HEK293 (cell line): ENCODE results near the gene GOLGA6L2.

Source experiments
- CTCF ChIA-PET: fragments of 350-600 bp; formaldehyde crosslinking; extraction: SDS; loops from one replicate; lab custom pipeline; 2021; ENCODE audit warnings: antibody characterized with exemption; lab: Yijun Ruan, JAX
- POLR2A ChIA-PET: fragments of 300-600 bp; formaldehyde crosslinking; extraction: SDS; loops from one replicate; lab custom pipeline; 2020; ENCODE audit warnings: antibody characterized with exemption, inconsistent platforms; lab: Yijun Ruan, JAX
- H3K27ac ChIP-seq: fragments of 200-500 bp; sonication (Bioruptor generic); 2 replicates; pipeline ENCODE4 v1.5.1; 2014; ENCODE audit warnings: low read depth, low read length, control low read depth, inconsistent platforms; ENCODE audit errors: extremely low read depth
- H3K36me3 ChIP-seq, 2 experiments: fragments of 200-500 bp in 1 of 2; sonication (Bioruptor generic) in 1 of 2; 1 replicate in 1 of 2; 2 replicates in 1 of 2; pipeline ENCODE4 v1.5.1; 2014 to 2017; ENCODE audit warnings: inconsistent platforms in 2 of 2, low read length in 2 of 2; ENCODE audit not compliant: control insufficient read depth in 2 of 2, insufficient read depth in 1 of 2
- H3K4me1 ChIP-seq: fragments of 200-500 bp; sonication (Bioruptor generic); 2 replicates; pipeline ENCODE4 v1.5.1; 2014; ENCODE audit warnings: mild to moderate bottlenecking, low read length, inconsistent platforms; ENCODE audit not compliant: control insufficient read depth, insufficient read depth
- H3K4me3 ChIP-seq: 2 replicates; pipeline ENCODE4 v1.5.1; 2011; ENCODE audit warnings: low read depth, mild to moderate bottlenecking, control low read depth, low read length, moderate library complexity
- H3K9me3 ChIP-seq: fragments of 200-500 bp; sonication (Bioruptor generic); 2 replicates; pipeline ENCODE4 v1.5.1; 2014; ENCODE audit warnings: low read depth, low read length, inconsistent platforms; ENCODE audit not compliant: control insufficient read depth, insufficient read depth
- FEZF1 ChIP-seq: fragments of 450-650 bp; formaldehyde crosslinking; IDR thresholded peaks from 2 replicates; pipeline ENCODE4 v1.5.1; 2016; ENCODE audit warnings: missing biosample characterization, missing genetic modification characterization
- KLF9 ChIP-seq: fragments of 450-650 bp; formaldehyde crosslinking; IDR thresholded peaks from 2 replicates; pipeline ENCODE4 v1.5.1; 2016; ENCODE audit warnings: missing biosample characterization, missing genetic modification characterization, low read depth
- OSR2 ChIP-seq: fragments of 450-650 bp; formaldehyde crosslinking; IDR thresholded peaks from 2 replicates; pipeline ENCODE4 v1.5.1; 2016; ENCODE audit warnings: missing biosample characterization, missing genetic modification characterization
- YY2 ChIP-seq: fragments of 450-650 bp; formaldehyde crosslinking; IDR thresholded peaks from 2 replicates; pipeline ENCODE4 v1.5.1; 2016; ENCODE audit warnings: missing biosample characterization, missing genetic modification characterization
- ZNF10 ChIP-seq: fragments of 450-650 bp; formaldehyde crosslinking; IDR thresholded peaks from 2 replicates; pipeline ENCODE4 v1.5.1; 2017; ENCODE audit warnings: missing biosample characterization, missing genetic modification characterization
- ZNF221 ChIP-seq: fragments of 450-650 bp; formaldehyde crosslinking; IDR thresholded peaks from 2 replicates; pipeline ENCODE4 v1.5.1; 2017; ENCODE audit warnings: missing biosample characterization, missing genetic modification characterization, borderline replicate concordance
- ZNF302 ChIP-seq: fragments of 450-650 bp; formaldehyde crosslinking; IDR thresholded peaks from 2 replicates; pipeline ENCODE4 v1.5.1; 2016; ENCODE audit warnings: missing biosample characterization, missing genetic modification characterization, low read depth
- ZNF366 ChIP-seq: fragments of 450-650 bp; formaldehyde crosslinking; conservative IDR thresholded peaks from 2 replicates; pipeline ENCODE4 v1.5.1; 2016; ENCODE audit warnings: missing biosample characterization, missing genetic modification characterization
- ZNF37A ChIP-seq: fragments of 450-650 bp; IDR thresholded peaks from 2 replicates; pipeline ENCODE4 v1.5.1; 2018; ENCODE audit warnings: missing biosample characterization, missing genetic modification characterization
- ZNF416 ChIP-seq: fragments of 450-650 bp; formaldehyde crosslinking; IDR thresholded peaks from 2 replicates; pipeline ENCODE4 v1.5.1; 2016; ENCODE audit warnings: missing biosample characterization, missing genetic modification characterization
- ZNF571 ChIP-seq: fragments of 450-650 bp; formaldehyde crosslinking; IDR thresholded peaks from 2 replicates; pipeline ENCODE4 v1.5.0; 2017; ENCODE audit warnings: missing biosample characterization, missing genetic modification characterization
- ZNF621 ChIP-seq: fragments of 450-650 bp; formaldehyde crosslinking; IDR thresholded peaks from 2 replicates; pipeline ENCODE4 v1.5.1; 2017; ENCODE audit warnings: missing biosample characterization, missing genetic modification characterization
- ZNF629 ChIP-seq: fragments of 450-650 bp; formaldehyde crosslinking; IDR thresholded peaks from 2 replicates; pipeline ENCODE4 v1.5.1; 2017; ENCODE audit warnings: missing biosample characterization, missing genetic modification characterization
- ZNF654 ChIP-seq: fragments of 450-650 bp; formaldehyde crosslinking; IDR thresholded peaks from 2 replicates; pipeline ENCODE4 v1.5.1; 2016; ENCODE audit warnings: low read depth, missing biosample characterization, missing genetic modification characterization
- ZNF768 ChIP-seq: fragments of 450-650 bp; formaldehyde crosslinking; IDR thresholded peaks from 2 replicates; pipeline ENCODE4 v1.5.1; 2018; ENCODE audit warnings: missing biosample characterization, mild to moderate bottlenecking, missing genetic modification characterization
- ZNF777 ChIP-seq: fragments of 450-650 bp; formaldehyde crosslinking; IDR thresholded peaks from 2 replicates; pipeline ENCODE4 v1.5.1; 2017; ENCODE audit warnings: missing biosample characterization, missing genetic modification characterization, borderline replicate concordance
- TF ChIP-seq, protein P1 (sequence below): fragments of 450-650 bp; formaldehyde crosslinking; IDR thresholded peaks from 2 replicates; pipeline ENCODE4 v1.5.1; 2017; ENCODE audit warnings: missing biosample characterization, missing genetic modification characterization
- TF ChIP-seq, protein P2 (sequence below): fragments of 450-650 bp; formaldehyde crosslinking; IDR thresholded peaks from 2 replicates; pipeline ENCODE4 v1.5.1; 2016; ENCODE audit warnings: missing biosample characterization, missing genetic modification characterization, low read depth
- TF ChIP-seq, protein P3 (sequence below): fragments of 450-650 bp; formaldehyde crosslinking; IDR thresholded peaks from 2 replicates; pipeline ENCODE4 v1.5.1; 2017; ENCODE audit warnings: missing biosample characterization, missing genetic modification characterization
- TF ChIP-seq, protein P4 (sequence below): fragments of 450-650 bp; formaldehyde crosslinking; IDR thresholded peaks from 2 replicates; pipeline ENCODE4 v1.5.1; 2016; ENCODE audit warnings: missing biosample characterization, missing genetic modification characterization

GOLGA6L2 gene

DNA sequence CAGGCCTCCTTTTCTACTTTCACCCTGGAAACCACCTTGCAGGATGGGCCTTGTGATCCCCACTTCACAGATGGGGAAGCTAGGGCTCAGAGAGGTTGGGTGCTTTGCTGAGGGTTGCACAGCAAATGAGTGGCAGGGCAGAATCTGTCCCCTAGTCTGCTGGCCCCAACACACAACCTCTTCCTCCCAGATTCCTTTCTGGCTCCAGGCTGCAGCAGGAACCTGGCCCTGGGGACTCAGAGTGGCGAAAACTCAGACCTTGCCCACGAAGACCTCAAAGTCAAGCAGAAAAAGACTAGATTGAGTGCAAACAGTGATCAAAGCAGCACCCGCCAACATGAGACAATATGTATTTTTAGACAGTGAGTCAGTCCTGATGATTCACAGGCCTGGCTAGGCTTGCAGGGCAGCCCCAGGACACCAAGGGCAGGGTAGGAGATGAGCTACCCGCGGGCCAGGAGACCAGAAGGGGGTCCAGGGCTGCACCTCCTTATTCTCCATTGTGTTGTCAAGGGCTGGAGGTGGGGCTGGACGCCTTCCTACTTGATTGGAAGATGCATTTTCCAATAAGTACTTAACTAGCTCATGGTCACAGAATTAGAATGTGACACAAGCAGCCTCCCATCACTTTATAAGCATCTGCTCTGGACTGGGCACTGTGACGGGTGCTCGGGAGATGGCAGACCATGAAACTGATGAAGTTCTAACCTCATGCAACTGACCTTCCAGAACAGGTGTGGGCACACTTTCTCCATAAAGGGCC is 23.9 kb downstream of the GOLGA6L2 start:
- Histone ChIP-seq H3K36me3 (no peaks in the 10 kb centered on the region), H3K4me1 (no peaks in the 10 kb centered on the region), H3K4me3 (no peak overlapping the region), H3K9me3 (no peaks in the 10 kb centered on the region), H3K27ac (no peak overlapping the region)
- CTCF ChIA-PET = no interaction called here
- POLR2A ChIA-PET = no interaction called here
- TF ChIP-seq ZNF629 (tag by site-specific recombination) = peak; percentile 21; the same call in 1 of the 2 replicates
- TF ChIP-seq ZNF366 (tag by site-specific recombination) = peak; percentile 38; the same call in 1 of the 2 replicates
- no peak for TF ChIP-seq ZNF37A (tag by site-specific recombination)
- 0 out of 2 replicates have a peak, but pooled peaks have one; percentile 36 for TF ChIP-seq ZNF768 (tag by site-specific recombination)
- TF ChIP-seq, all 188 proteins: peak for 3

DNA sequence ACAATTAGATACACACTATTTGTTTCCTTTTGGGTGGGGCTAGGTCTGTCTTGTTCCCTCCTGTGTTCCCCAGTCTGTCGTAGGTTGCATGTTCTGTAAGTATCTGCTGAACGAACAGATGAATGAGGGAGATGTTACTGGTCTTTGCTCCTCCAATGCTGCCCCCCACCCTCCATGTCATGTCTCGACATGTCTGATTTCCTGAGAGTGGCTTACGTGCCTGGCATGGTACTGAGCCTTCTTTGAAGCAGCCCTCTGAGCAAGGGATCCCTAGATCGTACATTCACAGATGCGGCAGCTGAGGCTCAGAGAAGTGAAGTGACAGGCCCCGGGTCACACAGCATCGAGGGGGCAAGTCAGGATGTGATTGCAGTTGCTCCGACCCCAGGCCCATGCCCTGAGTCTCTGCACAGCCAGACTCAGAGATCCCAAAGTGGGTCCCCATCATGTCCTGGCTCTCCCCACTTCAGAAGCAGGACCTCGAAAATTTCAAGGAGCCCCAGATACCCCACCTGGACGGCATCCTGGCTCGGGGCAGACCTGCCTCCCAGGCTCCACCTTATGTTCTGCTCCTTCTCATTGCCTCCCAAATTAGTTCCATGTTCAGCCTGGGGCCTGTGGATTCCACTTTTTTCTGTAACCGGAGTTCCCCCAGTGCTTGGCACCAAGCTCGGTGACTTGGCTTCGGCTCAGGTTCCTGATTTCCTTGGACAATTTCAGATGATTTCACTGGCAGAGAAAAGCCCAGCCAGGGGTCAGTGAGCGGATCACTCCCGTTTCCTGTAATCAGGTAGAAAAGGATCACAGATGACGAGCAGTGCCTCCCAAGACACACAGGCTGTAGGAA is 24.7 kb downstream of the GOLGA6L2 start:
- ChIA-PET CTCF (no interaction called here), POLR2A (no interaction called here)
- H3K4me1 ChIP-seq = no peaks in the 10 kb centered on the region
- TF ChIP-seq ZNF10 (tag by site-specific recombination) (no peak), ZNF777 (tag by site-specific recombination) (no peak), YY2 (no peak)
- H3K9me3 ChIP-seq = no peaks in the 10 kb centered on the region
- H3K4me3 ChIP-seq = no peak overlapping the region
- H3K36me3 ChIP-seq = no peaks in the 10 kb centered on the region
- no peak overlapping the region for H3K27ac ChIP-seq

DNA sequence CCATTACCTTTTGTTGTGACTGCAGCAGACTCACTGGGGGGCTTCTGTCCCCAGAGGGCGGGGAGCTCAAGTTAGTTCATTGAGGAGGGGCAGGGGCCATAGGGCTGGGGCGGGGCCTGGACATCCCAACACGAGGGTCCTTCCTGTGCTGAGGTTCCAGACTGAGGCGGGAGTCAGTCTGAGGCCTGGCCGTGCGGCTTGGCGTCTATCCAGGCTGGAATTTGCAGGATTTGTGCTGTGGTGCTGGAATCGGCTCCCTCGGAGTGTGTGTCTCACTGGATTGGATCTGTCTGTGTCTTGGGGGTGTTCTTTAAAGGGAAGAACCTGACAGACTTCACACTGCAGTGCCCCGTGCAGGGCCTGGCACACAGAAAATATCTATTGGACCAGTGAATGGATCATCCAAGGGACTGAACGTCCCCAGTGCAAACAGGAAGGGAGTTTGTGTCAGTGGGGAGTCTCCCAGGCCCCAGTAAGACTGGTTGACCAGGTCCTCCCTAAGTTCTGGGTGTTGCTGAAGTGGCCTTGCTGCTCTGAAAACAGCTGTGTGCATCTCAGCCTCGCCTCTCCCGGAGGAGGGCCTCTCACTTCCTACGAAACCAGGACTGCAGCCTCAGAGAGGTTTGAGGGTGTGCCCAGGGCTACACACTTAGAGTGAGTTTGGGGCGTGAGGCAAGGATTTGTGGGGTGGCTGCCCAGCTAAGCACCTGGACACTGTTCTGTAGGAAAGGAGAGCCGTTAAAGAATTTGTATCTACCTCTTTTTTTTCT is 26.1 kb downstream of the GOLGA6L2 start:
- ChIA-PET POLR2A (no interaction called here), CTCF (no interaction called here)
- Histone ChIP-seq H3K27ac (no peak overlapping the region), H3K9me3 (no peaks in the 10 kb centered on the region), H3K4me3 (no peak overlapping the region), H3K4me1 (no peaks in the 10 kb centered on the region), H3K36me3 (no peaks in the 10 kb centered on the region)
- TF ChIP-seq, protein P1, sequence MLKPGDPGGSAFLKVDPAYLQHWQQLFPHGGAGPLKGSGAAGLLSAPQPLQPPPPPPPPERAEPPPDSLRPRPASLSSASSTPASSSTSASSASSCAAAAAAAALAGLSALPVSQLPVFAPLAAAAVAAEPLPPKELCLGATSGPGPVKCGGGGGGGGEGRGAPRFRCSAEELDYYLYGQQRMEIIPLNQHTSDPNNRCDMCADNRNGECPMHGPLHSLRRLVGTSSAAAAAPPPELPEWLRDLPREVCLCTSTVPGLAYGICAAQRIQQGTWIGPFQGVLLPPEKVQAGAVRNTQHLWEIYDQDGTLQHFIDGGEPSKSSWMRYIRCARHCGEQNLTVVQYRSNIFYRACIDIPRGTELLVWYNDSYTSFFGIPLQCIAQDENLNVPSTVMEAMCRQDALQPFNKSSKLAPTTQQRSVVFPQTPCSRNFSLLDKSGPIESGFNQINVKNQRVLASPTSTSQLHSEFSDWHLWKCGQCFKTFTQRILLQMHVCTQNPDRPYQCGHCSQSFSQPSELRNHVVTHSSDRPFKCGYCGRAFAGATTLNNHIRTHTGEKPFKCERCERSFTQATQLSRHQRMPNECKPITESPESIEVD = no peak
- TF ChIP-seq, protein P2, sequence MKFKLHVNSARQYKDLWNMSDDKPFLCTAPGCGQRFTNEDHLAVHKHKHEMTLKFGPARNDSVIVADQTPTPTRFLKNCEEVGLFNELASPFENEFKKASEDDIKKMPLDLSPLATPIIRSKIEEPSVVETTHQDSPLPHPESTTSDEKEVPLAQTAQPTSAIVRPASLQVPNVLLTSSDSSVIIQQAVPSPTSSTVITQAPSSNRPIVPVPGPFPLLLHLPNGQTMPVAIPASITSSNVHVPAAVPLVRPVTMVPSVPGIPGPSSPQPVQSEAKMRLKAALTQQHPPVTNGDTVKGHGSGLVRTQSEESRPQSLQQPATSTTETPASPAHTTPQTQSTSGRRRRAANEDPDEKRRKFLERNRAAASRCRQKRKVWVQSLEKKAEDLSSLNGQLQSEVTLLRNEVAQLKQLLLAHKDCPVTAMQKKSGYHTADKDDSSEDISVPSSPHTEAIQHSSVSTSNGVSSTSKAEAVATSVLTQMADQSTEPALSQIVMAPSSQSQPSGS (tag by site-specific recombination) = no peak
- TF ChIP-seq, protein P3, sequence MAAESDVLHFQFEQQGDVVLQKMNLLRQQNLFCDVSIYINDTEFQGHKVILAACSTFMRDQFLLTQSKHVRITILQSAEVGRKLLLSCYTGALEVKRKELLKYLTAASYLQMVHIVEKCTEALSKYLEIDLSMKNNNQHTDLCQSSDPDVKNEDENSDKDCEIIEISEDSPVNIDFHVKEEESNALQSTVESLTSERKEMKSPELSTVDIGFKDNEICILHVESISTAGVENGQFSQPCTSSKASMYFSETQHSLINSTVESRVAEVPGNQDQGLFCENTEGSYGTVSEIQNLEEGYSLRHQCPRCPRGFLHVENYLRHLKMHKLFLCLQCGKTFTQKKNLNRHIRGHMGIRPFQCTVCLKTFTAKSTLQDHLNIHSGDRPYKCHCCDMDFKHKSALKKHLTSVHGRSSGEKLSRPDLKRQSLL (tag by site-specific recombination) = no peak
- TF ChIP-seq ZNF221 (tag by site-specific recombination) (no peak), ZNF654 (tag by site-specific recombination) (no peak), KLF9 (tag by site-specific recombination) (no peak), ZNF416 (tag by site-specific recombination) (no peak), FEZF1 (tag by site-specific recombination) (no peak), ZNF302 (no peak), ZNF621 (tag by site-specific recombination) (no peak), ZNF571 (no peak), OSR2 (tag by site-specific recombination) (no peak)
- TF ChIP-seq, protein P4, sequence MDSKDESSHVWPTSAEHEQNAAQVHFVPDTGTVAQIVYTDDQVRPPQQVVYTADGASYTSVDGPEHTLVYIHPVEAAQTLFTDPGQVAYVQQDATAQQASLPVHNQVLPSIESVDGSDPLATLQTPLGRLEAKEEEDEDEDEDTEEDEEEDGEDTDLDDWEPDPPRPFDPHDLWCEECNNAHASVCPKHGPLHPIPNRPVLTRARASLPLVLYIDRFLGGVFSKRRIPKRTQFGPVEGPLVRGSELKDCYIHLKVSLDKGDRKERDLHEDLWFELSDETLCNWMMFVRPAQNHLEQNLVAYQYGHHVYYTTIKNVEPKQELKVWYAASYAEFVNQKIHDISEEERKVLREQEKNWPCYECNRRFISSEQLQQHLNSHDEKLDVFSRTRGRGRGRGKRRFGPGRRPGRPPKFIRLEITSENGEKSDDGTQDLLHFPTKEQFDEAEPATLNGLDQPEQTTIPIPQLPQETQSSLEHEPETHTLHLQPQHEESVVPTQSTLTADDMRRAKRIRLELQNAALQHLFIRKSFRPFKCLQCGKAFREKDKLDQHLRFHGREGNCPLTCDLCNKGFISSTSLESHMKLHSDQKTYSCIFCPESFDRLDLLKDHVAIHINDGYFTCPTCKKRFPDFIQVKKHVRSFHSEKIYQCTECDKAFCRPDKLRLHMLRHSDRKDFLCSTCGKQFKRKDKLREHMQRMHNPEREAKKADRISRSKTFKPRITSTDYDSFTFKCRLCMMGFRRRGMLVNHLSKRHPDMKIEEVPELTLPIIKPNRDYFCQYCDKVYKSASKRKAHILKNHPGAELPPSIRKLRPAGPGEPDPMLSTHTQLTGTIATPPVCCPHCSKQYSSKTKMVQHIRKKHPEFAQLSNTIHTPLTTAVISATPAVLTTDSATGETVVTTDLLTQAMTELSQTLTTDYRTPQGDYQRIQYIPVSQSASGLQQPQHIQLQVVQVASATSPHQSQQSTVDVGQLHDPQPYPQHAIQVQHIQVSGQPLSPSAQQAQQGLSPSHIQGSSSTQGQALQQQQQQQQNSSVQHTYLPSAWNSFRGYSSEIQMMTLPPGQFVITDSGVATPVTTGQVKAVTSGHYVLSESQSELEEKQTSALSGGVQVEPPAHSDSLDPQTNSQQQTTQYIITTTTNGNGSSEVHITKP = no peak
